ENCODE measurements around the gene NPAS2.

The NPAS2 gene

DNA sequence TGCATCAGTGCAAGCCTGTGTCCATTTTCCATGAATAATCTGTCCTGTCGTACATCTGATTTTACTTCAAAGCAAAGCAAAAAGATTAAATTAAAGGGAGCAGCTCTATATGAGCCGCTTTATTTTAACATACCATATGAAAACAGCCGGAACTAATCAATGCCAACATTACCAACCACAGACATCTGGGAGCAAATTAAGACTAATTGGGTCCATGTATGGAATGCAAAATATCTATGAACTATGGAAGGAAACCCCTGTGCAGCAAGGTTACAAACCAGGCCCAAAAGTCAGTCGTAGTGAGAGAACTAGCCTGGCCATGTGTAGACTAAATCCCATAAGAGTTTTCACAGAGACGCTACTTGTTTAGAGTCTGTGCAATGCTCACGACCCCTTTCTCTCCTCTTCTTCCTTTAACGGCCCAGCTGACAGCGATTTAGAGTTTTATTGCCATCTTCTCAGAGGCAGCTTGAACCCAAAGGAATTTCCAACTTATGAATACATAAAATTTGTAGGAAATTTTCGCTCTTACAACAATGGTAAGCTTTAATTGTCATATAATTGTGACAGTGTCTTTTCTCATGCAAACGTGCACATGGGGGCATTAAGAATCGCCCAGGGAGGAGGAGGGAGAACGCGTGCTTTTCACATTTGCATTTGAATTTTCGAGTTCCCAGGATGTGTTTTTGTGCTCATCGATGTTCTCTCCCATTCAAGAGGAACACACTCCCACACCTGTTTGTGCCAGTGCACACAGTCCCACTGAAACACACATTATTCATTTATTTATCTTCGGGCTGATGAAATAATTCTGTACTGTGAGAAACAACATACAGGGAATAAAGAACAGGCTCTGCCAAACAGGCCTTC lies 129.2 kb downstream of the NPAS2 start:
- no peak for DNase-seq

DNA sequence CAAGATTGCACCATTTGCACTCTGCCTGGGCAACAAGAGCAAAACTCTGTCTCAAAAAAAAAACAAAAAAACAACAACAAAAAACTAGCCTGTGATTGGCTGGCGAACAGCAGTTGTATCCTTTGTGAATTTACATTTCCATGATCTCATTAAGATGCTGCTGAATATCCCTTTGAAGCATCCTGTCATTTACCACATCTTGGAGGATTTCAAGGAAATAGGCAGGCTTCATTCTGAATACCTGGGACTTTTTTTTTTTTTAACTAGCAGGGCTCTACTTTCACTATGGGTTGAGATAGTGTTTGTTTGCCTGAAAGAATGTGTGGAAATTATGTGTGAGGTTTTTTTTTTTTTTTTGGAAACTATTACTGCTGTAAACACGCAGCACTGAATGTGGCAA lies 132.6 kb downstream of the NPAS2 start:
- DNase-seq = no peak

DNA sequence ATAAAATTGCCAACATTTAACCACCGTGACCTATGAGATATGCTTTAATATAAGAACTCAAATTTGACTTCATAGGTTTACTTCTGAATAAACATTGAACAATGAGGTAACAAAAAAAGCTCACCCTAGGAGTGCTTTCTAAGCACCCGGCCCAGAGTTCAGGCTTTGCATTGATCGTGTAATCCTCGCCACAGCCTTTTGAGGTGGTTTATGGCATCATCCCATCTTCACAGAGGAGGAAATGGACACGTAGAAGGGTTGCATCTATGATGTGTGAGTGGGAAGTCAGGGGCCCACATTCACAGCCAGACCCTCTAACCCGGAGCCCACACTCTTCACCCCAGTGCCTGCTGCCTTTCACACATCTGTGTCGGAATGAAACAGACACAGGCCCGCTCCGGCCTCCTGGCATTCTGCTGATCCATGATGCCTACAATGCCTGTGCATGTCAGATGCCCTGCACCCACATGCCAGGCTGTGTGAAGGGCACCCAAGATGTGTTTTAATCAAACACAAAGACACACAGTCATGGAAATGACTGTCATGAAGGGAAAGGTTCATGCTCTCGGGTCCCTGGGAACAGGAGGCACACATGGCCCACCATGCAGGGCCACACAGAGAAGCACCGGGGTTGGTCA lies 133.6 kb downstream of the NPAS2 start:
- DNase-seq = no peak

DNA sequence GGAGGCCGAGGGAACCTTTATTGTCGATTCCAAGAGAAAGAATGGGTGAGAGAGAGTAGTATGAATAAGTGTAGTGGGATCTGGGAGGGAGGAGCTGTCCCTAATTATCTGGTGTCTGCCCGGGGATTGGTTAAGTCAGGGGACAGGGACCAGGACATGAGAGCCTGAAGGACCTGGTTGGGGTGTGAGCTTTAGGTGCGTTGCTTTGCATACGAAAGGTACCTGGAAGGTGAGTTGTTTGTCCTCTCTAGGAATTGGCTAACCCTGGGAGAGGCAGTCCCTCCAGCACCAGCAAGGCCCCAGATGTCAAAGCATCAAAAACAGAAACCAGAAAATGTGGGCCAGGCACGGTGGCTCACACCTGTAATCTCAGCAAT lies 134.1 kb downstream of the NPAS2 start:
- DNase-seq = no peak

DNA sequence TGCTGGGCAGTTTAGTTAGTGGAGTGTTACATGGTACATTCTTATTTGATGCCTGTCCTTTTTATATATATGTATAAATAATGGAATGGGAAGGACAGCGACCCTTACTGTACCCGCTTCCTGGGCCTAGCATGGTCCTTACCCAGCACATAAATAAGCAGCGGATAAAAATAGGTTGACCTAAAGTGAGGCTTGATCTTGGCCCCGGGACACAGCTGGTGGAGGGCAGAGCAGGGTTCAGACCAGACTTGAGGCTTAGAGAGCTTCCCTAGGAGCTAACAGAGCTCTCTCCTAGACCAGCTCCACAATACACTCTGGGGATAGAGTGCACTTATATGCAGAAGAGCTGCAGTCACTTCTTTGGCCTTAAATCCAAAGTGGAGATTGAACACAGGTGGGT lies 135.3 kb downstream of the NPAS2 start:
- no peak for DNase-seq

DNA sequence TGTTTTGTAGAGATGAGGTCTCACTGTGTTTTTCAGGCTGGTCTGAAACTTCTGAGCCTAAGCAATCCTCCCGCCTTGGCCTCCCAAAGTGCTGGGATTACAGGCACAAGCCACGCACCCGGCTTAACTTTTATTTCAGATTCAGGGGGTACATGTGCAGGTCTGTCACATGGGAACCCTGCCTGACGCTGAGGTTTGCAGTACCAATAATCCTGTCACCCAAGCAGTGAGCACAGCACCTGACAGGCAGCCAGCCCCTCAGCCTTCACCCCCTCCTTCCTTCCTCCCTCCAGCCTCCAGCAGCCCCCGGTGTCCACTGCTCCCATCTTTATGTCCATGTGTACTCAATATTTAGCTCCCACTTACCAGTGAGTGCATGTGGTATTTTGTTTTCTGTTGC lies 136.1 kb downstream of the NPAS2 start:
- no peak for DNase-seq

DNA sequence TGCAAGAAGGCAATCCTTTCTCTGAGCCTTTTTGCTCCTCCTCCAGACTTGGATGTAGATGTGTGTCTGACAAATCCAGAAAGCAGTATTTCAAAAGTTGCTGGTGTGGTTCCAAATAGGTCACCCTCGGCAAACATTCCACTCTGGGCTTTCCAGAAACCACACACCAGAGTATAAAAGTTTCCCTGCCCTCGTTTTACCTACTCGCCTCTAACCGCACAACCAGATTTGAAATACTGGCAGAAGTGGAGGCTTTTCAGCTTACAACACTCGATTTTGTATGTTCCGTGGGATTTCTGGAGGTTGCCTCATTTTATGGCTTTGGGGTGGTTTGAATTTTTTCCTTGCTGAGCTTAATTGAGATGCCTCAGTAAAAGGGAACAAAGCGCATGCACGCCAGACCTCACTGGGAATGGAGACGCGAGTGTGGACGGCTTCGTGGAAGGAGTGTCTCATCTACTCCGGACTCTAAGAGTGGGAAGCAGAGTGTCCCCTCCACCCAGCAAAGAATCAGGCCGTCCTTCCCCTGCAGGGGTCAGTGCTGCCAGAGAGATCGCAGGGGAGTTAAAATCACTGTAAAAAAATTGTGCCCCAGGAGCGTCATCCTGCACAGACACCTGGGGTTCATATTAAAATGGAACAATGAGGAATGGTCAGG lies 138.2 kb downstream of the NPAS2 start:
- no peak for DNase-seq

DNA sequence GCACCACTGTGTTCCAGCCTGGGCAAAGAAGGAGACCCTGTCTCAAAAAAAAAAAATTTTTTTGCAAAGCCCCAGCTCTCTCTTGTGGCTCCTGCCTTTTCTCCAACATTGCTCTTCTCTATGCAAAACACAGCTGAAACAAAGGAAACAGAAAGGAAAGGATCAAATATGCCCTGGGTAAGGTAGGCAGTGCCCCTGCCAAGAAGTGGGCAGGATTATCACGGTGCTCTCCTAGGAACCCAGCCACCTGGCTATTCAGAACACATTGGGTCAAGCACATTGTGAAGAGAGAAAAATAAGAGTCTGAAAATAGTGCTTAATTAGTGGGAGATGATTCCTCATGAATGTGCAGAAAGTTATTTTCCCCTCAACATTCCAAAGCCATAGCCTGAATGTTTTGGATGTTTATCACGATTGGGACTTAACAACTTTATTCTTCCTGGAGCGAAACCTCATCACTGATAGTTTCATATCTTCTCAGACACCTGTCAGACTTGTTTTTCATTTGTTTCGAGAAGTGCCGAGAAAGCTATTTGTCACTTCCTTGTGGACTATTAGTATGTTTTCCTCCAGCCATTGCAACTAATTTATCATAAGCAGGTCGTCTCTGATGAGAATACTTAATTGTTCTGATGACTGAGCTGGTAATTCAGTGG lies 139.4 kb downstream of the NPAS2 start:
- no peak for DNase-seq

DNA sequence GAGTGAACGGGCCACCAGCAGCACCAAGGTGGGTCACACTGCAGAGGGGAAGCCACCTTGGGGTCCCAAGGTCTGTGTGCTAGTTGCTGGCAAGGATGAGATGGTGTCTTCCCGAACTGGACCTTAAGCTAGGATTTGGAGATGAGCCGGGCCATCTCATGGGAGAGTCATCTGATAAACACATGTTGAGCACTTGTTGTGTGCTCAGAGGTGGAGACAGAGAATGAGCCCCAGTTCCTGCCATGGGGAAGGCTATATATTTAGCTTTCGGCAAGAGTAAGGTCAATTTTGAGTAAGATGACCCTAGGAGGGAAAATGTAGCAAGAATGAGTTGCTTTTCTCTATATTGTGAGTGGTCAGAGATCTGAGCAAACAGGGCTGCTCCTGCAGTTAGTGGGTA lies 140.7 kb downstream of the NPAS2 start:
- DNase-seq = no peak

DNA sequence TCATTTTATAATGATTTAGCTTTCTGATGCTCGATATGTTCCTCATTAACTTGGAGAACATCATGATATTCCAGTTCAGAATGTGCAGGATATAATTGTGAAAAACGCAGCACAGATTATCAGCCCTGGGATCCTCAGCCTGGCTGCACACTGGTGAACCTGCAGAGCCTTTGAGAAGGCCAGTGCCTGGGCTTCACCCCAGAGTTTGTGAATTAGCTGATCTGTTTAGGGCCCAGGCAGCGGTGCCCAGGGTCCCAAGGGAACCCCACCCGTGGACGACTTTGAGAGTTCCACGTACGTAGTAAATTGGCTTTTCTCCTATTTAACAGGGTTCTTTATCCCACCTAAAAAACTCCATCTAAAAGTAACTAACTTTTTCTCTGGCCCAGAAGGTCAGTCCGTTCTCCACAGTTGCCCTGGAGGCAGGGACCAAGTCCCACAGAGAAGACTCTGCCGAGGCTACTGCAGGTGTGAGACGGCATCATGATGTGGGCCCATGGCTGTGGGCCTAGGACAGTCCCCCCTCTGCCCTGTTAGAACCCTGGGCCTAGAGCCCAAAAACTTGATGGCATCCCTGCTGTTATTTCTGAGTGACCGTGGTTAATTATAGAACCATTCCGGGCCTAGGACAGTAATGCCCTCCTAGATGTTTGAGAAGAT lies 142.6 kb downstream of the NPAS2 start:
- DNase-seq = no peak

DNA sequence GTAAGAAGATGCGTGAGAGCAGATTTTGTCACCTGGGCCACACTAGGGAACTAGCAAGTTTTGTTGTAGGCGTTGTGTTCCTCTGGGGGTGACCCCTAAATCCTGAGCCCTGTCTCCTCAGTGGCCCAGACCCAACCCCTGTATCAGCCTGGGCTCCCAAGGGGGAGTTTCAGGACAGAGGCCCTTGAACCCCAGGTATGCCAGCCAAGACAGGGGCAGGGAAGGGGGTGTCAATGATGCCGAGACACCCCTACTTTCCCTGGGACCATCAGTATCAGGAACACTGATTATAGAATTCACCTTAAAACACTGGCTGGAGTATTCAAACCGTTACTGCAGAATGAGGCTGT lies 143.1 kb downstream of the NPAS2 start:
- DNase-seq = no peak

DNA sequence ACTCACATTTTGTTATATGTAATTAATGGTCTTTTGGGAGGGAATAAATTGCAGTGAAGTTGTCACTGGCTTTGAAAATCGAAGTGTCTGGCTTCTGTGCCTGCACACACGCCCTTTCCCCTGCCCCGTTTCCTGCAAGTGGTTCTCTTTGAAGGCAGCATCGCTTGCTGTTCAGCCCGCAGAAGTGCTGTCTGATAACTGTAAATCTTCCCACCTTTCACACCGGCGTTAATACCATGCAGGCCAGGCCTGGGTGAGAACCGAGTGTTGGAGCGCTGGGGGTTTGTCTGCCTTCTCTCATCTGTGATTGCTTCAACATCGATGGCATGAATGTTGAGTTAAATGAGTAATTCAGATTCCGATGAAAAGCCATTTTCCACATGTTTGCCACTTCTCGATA lies 144.3 kb downstream of the NPAS2 start:
- no peak for DNase-seq

DNA sequence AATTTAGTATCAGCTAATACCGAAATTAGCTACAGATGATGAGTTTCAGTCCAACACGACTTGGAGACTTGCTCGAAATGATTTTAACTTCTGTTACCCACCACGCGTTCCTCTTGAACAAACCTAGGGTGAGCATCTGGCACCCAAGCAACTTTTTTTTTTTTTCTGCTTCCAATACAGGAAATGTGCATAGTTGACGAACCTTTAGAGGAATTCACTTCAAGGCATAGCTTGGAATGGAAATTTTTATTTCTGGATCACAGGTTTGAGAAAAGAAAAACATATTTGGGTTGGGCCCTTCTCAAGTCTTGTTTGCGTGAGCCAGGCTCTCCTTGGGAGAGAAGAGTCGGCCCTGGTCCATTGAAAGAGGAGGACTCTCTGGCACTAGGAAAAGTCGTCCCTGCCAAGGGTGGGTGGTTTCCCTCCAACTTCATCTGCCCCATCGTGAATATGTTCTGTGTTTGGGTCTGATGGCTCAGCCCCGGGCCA lies 144.8 kb downstream of the NPAS2 start:
- no peak for DNase-seq

DNA sequence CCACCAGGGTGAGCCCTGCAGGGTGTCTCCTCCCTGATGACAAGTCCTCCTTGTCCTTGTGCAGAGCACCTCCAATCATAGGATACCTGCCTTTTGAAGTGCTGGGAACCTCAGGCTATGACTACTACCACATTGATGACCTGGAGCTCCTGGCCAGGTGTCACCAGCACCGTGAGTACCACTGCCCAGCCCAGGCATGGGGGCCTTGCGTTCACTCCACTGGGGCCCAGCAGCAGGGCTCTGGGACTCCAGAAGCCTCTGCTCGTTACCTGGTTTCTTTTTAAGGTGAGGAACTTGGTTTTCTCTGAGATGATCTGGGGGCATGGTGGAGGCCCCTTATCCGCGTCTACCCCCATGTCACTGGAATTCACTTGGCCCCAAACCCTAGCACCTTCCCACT lies 145.7 kb downstream of the NPAS2 start:
- no peak for DNase-seq

DNA sequence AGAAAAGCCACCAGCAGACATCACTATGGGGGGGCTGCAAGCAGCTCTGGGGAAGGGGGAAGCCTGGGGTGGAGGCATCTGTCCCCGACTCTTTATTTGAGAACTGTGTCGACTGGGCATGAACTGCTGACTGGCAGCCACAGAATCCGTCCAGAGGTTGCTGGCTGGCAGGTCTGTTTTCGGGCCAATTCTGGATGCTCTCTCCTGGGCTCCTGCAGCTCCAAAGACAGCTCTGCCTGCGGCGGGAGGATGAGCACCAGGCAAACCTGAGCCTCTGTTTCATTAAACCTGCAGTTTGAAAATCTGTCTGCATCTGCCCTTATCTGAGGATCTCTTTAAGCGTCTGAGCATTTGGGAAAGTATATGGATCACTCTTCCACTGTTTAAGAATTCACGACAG lies 147.8 kb downstream of the NPAS2 start:
- no peak for DNase-seq

DNA sequence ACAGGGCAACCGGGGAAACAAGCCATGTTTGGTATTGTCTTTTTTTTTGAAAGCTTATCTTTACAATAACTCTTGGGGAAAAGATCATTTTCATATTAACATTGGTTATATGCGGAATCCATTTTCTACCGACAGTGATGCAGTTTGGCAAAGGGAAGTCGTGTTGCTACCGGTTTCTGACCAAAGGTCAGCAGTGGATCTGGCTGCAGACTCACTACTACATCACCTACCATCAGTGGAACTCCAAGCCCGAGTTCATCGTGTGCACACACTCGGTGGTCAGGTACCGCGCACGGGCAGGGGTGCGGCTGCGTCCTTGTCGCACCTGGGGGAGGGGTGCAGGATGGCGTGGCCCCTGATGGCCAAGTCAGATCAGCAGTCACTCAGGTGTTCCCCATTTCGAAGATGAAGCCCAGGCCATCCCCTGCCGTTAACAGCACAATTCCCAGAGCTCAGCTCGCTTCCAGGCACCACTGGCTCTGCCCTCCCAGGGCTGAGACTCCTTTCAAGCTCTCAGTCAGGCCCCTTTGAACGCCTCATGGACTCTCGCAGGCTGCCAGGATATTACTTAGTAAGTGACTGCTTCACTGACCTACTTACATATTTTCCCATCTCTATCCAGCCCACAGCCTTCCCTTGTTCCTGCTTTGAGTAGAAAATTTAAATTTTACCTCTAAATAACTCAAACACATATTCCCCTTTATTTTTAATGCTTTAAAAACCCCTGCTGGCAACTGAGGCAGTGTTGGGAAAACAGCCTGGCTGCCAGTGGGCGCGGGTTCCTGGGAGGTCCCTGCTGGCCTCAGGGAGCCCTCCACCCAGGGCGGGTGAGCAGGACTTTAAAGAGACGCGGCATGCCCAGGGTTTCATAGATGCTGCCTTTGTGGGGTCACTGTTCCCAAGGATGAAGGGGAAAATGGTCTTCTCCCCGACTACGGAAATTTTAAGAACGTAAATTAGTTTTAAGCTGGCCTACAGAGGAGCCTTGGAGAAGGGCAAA lies 148.5 kb downstream of the NPAS2 start:
- DNase-seq = no peak

DNA sequence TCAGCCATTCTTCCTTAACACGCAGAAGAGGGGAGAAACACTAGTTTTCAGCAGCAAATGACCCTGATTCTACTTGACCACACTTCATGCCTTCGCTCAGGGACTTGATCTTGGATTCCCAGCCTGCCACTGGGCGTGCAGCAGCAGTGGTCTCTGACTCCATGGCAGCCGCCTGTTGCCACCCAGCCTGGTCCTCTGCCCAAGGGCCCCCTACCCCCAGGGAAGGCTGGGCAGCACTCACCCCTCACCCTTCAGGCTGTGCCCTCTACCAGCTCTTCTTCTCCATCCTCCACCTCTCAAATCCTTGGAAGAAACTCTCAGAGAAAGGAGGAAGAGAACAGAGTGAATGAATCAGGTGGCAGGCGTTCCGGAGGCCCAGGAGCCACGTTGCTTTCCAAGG lies 150.1 kb downstream of the NPAS2 start:
- no peak for DNase-seq

DNA sequence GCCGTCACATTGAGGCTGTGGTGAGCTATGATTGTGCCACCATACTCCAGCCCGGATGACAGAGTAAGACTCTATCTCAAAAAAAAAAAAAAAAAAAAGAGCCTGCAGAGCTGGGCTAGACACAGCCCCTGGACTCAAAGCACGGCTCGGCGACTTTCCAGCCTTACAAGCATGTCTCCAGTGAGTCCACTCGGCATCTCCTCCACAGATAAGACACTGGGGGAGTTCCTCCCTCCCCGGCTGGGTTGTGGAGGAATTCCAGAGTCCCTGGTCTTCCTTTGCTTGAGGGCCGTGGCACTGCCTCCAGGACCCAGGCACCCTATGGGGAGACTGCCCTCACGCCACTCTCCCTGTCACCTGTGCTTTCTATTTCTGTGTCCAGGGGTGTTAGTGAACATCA lies 151.3 kb downstream of the NPAS2 start:
- no peak for DNase-seq

DNA sequence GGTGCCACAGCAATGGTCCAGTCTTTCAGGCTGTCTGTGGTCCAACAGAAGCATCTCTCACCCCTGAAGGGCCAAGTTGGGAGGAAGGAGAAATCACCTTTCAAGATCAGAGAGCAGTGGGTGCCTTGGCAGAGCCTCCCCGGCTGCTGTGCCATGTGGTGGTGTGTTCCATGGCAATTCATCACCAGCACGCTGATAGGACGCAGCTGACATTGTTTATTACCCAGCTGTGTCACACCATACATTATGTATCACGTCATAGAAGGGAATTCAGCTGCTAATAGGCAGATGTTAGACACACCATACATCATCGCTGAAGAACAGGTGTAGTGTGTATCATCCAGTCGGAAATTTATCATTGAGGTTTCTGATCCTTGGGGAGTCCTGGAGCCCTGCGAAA lies 152.5 kb downstream of the NPAS2 start:
- no peak for DNase-seq

DNA sequence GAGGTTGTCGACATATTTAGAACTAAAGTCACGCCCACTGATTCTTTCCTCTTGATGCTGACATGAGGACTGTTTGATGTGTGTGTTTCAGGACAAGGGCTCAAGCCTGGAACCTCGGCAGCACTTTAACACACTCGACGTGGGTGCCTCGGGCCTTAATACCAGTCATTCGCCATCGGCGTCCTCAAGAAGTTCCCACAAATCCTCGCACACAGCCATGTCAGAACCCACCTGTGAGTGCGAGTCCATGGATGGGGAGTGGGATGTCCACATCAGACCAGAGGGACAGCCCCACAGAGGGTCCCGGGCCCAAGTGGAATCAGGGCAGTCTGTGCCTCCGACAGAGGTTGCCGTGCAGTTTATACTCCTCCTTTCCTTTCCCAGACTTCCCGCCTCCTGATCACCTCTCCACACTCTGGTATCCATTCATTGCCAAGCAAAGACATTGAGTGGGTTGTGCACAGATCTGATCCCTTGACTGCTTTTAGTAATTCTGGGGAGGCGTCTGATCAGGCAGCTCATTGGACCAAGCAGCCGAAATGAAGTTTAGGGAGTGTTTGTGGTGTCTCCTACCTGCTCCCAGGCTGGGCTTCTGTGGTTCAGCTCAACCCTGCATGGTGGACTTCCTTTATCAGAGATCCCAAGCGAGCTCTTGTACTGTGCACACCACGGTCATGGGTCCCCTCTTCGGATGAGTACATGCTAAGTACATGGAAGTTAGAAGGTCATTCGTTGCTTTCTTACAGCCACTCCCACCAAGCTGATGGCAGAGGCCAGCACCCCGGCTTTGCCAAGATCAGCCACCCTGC lies 155.0 kb downstream of the NPAS2 start:
- no peak for DNase-seq

DNA sequence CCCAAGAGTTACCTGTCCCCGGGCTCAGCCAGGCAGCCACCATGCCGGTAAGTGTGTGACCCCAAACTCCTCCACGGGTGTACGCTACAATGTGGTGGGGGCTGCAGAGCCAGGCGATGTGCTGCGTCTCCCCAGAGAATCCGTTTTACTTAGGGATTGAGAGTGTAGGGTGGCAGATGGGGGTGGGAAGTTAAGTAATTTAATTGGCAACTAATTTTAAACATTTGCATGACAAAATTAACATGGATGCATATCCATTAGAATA lies 155.5 kb downstream of the NPAS2 start:
- DNase-seq = no peak

Measured in T-helper 9 cell (primary cell).